Motor neuron (in vitro differentiated cells): ENCODE measurements around the gene GALNT12. TPM values are rescaled to one million over a fixed set of nuclear protein-coding genes. Genes with fewer than 3 reads are reported as not detected.

ENCODE experiments used
- ATAC-seq, 8 experiments: fragments of 200-7000 bp; cut with Tn5 transposase; replicated peaks in 6 of 8; 2 replicates each; pipeline ENCODE4 v1.8.0; 2021; ENCODE audit warnings: mild to moderate bottlenecking in 8 of 8, moderate library complexity in 8 of 8
- H3K27ac ChIP-seq, 2 donors: fragments of 250-450 bp; sonication (Bioruptor Pico); 2 replicates each; pipeline ENCODE4 v1.9.0; 2021; ENCODE audit warnings: antibody characterized with exemption in 2 of 2, mild to moderate bottlenecking in 2 of 2, moderate library complexity in 1 of 2
- H3K4me1 ChIP-seq, 2 donors: fragments of 250-450 bp; sonication (Bioruptor Pico); replicated peaks in 1 of 2; 2 replicates each; pipeline ENCODE4 v1.6.1; 2021; ENCODE audit warnings: antibody characterized with exemption in 2 of 2, mild to moderate bottlenecking in 2 of 2, moderate library complexity in 1 of 2
- H3K4me3 ChIP-seq, 5 donors: fragments of 250-450 bp; sonication (Bioruptor Pico); 2 replicates each; pipeline ENCODE4 v1.9.0; 2021; ENCODE audit warnings: antibody characterized with exemption in 5 of 5, mild to moderate bottlenecking in 5 of 5, moderate library complexity in 4 of 5
- WGBS, 10 experiments: fragments of 450-650 bp; shearing (Covaris generic); methylation state at CpG; one replicate each; pipeline ENCODE4 v1.0.0; 2022; 5-methylcytosine and 5-hydroxymethylcytosine counted together
- in situ Hi-C, 9 experiments: fragments of 400-800 bp; cut with MboI; loops; one replicate each; pipeline ENCODE4 v1.15.0; 2021; ENCODE audit warnings: low sequenced_read_pairs in 9 of 9, low pct_unique_long_range_greater_than_20kb in 2 of 9; ENCODE audit not compliant: unreplicated experiment in 9 of 9
- total RNA-seq, 8 experiments: library from RNA; unstranded; fragments of 300-600 nt; gene quantifications; 2 replicates each; pipeline versions ENCODE4 v1.2.3 to v1.2.4, GENCODE V29; 2022

Gene GALNT12, protein sequence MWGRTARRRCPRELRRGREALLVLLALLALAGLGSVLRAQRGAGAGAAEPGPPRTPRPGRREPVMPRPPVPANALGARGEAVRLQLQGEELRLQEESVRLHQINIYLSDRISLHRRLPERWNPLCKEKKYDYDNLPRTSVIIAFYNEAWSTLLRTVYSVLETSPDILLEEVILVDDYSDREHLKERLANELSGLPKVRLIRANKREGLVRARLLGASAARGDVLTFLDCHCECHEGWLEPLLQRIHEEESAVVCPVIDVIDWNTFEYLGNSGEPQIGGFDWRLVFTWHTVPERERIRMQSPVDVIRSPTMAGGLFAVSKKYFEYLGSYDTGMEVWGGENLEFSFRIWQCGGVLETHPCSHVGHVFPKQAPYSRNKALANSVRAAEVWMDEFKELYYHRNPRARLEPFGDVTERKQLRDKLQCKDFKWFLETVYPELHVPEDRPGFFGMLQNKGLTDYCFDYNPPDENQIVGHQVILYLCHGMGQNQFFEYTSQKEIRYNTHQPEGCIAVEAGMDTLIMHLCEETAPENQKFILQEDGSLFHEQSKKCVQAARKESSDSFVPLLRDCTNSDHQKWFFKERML
- 100 to 1,000 TPM in 1 of 8 experiments, 10 to 100 TPM in 1, 1 to 10 TPM in 5, under 1 TPM in 1; 0.96 to 397 (median 2.4) TPM for total RNA-seq

DNA sequence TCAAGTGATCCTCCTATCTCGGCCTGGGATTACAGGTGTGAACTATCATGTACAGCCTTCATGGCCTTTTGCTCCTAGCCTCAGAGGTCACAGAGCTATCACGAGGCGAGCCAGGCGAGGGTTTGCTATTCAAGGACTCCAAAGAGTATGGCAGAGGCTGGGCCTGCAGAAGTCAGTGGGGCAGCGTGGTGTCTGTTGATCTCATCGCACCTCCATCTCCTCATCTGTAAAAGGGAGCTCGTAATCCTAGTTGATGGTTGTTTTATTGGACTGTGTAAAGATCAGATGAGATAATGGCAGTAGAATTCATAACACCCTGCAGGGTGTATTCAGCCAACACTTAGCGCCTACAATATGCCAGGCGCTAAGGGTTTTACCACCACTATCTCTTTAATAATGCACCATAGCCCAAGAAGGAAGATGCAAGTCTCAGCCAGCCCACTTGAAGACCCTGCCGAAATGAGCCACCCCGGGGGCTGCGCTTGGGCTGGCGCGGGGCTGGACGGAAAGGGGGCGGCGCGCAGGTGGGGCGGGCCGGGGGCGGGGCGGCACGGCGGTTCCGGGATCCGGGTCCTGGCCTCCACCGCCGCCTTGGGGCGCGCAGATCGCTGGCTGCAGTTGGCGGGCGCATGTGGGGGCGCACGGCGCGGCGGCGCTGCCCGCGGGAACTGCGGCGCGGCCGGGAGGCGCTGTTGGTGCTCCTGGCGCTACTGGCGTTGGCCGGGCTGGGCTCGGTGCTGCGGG is at the start of gene GALNT12:
TSS of gene GALNT12 (plus strand) at position 601 of the 744 bp plus-strand sequence. CDS start at position 630, 29 bp downstream.
- peak; percentile 0 to 83 (median 74) for ATAC-seq
- in situ Hi-C loops, result no loop called here
- WGBS, 10 experiments, result 20 to 84% (median 71%) methylated on average over 1 to 9 of the region's 51 CpGs; no CpG with 5 or more reads in 3 of the 10 experiments
- peak within 1 kb of the TSS; percentile 46 to 49 (median 47) for H3K4me3 ChIP-seq
- peaks cover 4 to 18% of the 10 kb centered on the region in 2 donors for H3K4me1 ChIP-seq
- no peak within 1 kb of the TSS for H3K27ac ChIP-seq

GRCh38 chr9:98760231-98760630 is 47.2 kb upstream of the GALNT12 start:
- in situ Hi-C loops, result loop anchor here in 1 of 9 experiments (25.0 kb wide), 1 partner anchor 448 kb away; no protein-coding TSS in a partner anchor
- Histone ChIP-seq H3K27ac (no peak overlapping the region), H3K4me3 (no peak overlapping the region), H3K4me1 (no peaks in the 10 kb centered on the region)
- ATAC-seq, result no peak

DNA sequence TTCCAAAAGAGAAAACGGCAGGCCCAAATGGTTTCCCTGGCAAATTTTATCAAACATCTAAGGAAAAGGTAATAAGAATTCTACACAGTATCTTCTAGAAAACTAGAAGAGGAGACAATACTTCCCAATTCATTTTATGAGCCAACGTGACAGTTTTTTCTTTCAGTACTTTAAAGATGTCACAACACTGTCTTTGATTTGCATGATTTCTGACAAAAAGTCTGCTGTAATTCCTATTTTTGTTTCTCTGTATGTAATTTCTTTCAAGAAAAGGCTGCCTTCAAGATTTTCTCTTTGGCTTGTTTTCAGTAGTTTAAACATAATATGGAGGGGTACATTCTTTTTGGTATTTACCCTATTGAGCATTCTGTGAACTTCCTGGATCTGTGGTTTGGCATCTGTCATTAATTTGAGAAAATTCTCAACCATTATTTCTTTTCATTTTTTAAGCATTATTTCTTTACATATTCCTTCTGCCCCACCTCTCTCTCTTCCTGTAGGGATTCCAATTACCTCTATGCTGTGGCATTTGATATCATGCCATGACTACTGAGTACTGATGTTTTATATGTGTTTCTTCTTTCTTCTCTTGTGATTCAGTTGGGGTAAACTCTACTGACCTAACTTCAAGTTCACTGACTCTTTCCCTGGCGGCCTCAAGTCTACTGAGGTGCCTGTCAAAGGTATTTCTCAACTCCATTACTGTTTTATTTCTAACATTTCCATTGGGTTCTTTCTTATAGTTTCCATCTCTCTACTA is 43.3 kb upstream of the GALNT12 start:
- peak in 2 of 8 experiments; percentile 28 to 52 for ATAC-seq
- WGBS, 10 experiments, result 87 to 100% (median 99%) methylated on average over 1 to 3 of the region's 3 CpGs
- no peaks in the 10 kb centered on the region for H3K4me1 ChIP-seq
- no peak overlapping the region for H3K4me3 ChIP-seq
- H3K27ac ChIP-seq, result no peak overlapping the region
- in situ Hi-C loops, result loop anchor here in 1 of 9 experiments (25.0 kb wide), 1 partner anchor 452 kb away; no protein-coding TSS in a partner anchor

DNA sequence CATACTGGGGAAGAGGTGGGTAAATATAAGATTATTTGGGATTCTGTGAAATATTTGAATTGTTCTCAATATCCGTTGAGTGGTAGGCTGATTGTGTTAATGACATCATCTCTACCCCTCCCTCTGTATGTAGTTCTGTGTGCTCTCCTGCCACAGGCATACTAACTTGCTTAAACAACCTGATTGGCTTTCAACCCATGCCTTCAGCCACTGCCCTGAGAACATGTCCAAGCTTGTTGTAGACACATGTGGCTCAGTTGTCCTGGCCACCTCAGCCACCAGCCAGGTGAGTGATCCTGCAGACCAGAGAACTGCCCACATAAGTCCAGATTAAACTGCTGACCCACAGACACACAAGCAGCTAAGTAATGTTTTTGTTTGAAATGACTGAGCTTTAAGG is 42.2 kb upstream of the GALNT12 start:
- no peaks in the 10 kb centered on the region for H3K4me1 ChIP-seq
- peak in 2 of 8 experiments; percentile 90 to 92 for ATAC-seq
- H3K4me3 ChIP-seq, result no peak overlapping the region
- WGBS, 10 experiments, result 40 to 100% (median 83%) methylated on average over 1 of the region's 1 CpG; no CpG with 5 or more reads in 5 of the 10 experiments
- in situ Hi-C loops, result loop anchor here in 1 of 9 experiments (25.0 kb wide), 1 partner anchor 453 kb away; no protein-coding TSS in a partner anchor
- H3K27ac ChIP-seq, result no peak overlapping the region

- WGBS, 10 experiments, result 80 to 100% (median 97%) methylated on average over 1 to 2 of the region's 2 CpGs; no CpG with 5 or more reads in 1 of the 10 experiments
- no peaks in the 10 kb centered on the region for H3K4me1 ChIP-seq
- in situ Hi-C loops, result loop anchor here in 1 of 9 experiments (25.0 kb wide), 1 partner anchor 454 kb away; no protein-coding TSS in a partner anchor
- H3K27ac ChIP-seq, result no peak overlapping the region
- no peak for ATAC-seq
- no peak overlapping the region for H3K4me3 ChIP-seq
These were observed 40.9 kb upstream of the GALNT12 start for GRCh38 chr9:98766586-98766985.

GRCh38 chr9:98767196-98767595 is 40.3 kb upstream of the GALNT12 start:
- Histone ChIP-seq H3K4me3 (no peak overlapping the region), H3K4me1 (no peaks in the 10 kb centered on the region), H3K27ac (no peak overlapping the region)
- no peak for ATAC-seq
- in situ Hi-C loops, result loop anchor here in 1 of 9 experiments (25.0 kb wide), 1 partner anchor 455 kb away; no protein-coding TSS in a partner anchor
- 80 to 90% (median 80%) methylated on average over 1 to 2 of the region's 3 CpGs; no CpG with 5 or more reads in 7 of the 10 experiments for WGBS, 10 experiments

DNA sequence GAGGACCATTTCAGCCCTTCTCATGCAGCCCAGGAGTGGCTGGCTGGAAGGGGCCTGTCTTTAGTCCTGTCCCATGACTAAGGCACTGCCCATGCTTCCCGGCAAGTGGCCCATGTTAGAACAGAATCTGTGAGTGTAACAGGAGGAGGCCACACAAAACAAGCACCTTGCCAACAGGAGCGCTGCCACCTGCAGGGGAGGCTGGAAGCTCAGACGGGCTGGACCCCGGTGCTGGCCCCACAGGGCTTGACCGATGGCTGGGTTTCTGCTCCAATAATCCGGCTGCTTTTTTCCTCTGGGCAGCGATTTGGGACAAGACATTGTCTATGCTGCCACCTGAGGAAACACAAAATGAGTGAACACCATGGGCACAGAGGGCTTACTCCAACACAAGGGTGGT is 39.6 kb upstream of the GALNT12 start:
- no peak overlapping the region for H3K4me3 ChIP-seq
- H3K4me1 ChIP-seq, result no peaks in the 10 kb centered on the region
- in situ Hi-C loops, result loop anchor here in 1 of 9 experiments (25.0 kb wide), 1 partner anchor 456 kb away; no protein-coding TSS in a partner anchor
- H3K27ac ChIP-seq, result no peak overlapping the region
- 85 to 100% (median 100%) methylated on average over 1 to 5 of the region's 7 CpGs; no CpG with 5 or more reads in 6 of the 10 experiments for WGBS, 10 experiments
- ATAC-seq, result no peak

- Histone ChIP-seq H3K4me1 (no peaks in the 10 kb centered on the region), H3K27ac (no peak overlapping the region), H3K4me3 (no peak overlapping the region)
- 86 to 100% (median 96%) methylated on average over 1 to 5 of the region's 9 CpGs; no CpG with 5 or more reads in 6 of the 10 experiments for WGBS, 10 experiments
- in situ Hi-C loops, result loop anchor here in 1 of 9 experiments (25.0 kb wide), 1 partner anchor 456 kb away; no protein-coding TSS in a partner anchor
- no peak for ATAC-seq
These were observed 39.1 kb upstream of the GALNT12 start for GRCh38 chr9:98768344-98768743.

DNA sequence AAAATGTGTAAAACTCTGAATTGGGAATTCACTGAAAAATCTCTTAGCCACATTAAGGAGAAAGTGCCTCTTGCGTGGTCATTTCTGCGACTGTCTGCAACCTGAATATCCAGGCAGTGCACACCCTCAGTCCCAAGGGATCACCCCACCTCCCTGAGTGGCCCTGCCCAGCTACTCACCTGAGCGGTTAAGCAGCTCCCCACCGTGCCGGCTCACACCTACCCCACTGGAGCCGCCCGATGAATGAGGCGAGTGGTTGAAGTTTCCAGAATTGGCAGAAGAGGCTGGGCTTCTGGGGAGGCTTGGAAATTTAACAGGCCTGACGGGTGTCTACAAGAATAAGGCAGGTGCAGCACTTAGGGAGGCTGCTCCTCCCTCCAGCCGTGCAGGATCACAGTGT is 36.8 kb upstream of the GALNT12 start:
- Histone ChIP-seq H3K4me1 (no peaks in the 10 kb centered on the region), H3K27ac (no peak overlapping the region), H3K4me3 (no peak overlapping the region)
- WGBS, 10 experiments, result 83 to 100% (median 98%) methylated on average over 1 to 6 of the region's 10 CpGs; no CpG with 5 or more reads in 4 of the 10 experiments
- in situ Hi-C loops, result loop anchor here in 4 of 9 experiments (10.0 to 25.0 kb wide), 2 partner anchors 456 to 458 kb away; no protein-coding TSS in a partner anchor
- ATAC-seq, result no peak

GRCh38 chr9:98771209-98771874 is 36.1 kb upstream of the GALNT12 start:
- 92 to 100% (median 100%) methylated on average over 1 to 9 of the region's 15 CpGs; no CpG with 5 or more reads in 3 of the 10 experiments for WGBS, 10 experiments
- ATAC-seq, result no peak
- no peak overlapping the region for H3K27ac ChIP-seq
- no peaks in the 10 kb centered on the region for H3K4me1 ChIP-seq
- H3K4me3 ChIP-seq, result no peak overlapping the region
- in situ Hi-C loops, result loop anchor here in 4 of 9 experiments (10.0 to 25.0 kb wide), 2 partner anchors 457 to 459 kb away; no protein-coding TSS in a partner anchor

DNA sequence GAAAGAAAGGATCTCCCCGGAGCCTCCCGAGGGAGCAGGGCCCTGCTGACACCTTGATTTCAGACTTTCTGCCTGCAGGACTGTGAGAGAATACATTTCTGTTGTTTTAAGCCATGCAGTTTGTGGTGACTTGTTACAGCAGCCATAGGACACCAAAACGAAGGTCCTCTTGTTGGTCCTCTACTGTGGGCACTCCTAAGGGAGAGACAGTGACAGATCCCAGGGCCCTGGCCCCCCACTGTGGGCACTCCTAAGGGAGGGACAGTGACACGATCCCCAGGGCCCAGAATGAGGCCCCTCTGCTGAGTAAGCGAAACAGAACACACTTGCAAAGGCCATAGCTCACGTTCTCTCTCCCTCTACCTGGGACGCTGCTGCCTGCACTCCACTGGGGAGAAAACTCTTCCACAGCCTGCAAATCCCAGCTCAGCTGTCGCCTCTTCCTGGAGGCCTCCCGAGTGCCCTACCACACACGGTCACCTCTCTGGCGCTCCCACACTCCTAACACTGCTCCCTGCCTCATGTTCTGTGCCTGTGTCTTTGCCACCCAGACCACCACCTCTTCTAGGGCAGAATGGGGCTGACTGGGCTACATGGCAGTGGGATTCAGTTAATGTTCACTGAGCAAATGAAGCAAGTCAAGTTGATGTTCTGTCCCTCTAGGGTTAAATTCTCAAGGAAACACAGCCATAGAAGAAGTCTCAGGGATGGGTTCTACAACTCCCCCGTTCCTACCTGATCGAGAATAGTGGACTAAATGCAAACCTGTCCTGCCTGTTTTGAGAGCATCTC is 34.9 kb upstream of the GALNT12 start:
- Histone ChIP-seq H3K4me1 (no peaks in the 10 kb centered on the region), H3K4me3 (no peak overlapping the region), H3K27ac (no peak overlapping the region)
- WGBS, 10 experiments, result 79 to 100% (median 90%) methylated on average over 2 to 8 of the region's 13 CpGs; no CpG with 5 or more reads in 1 of the 10 experiments
- in situ Hi-C loops, result loop anchor here in 4 of 9 experiments (10.0 to 25.0 kb wide), 2 partner anchors 458 to 460 kb away; no protein-coding TSS in a partner anchor
- ATAC-seq, result no peak
